Measurements from ENCODE around the gene TYMP. TPM values are rescaled to one million over a fixed set of nuclear protein-coding genes. Genes with fewer than 3 reads are reported as not detected.

The TYMP gene, protein sequence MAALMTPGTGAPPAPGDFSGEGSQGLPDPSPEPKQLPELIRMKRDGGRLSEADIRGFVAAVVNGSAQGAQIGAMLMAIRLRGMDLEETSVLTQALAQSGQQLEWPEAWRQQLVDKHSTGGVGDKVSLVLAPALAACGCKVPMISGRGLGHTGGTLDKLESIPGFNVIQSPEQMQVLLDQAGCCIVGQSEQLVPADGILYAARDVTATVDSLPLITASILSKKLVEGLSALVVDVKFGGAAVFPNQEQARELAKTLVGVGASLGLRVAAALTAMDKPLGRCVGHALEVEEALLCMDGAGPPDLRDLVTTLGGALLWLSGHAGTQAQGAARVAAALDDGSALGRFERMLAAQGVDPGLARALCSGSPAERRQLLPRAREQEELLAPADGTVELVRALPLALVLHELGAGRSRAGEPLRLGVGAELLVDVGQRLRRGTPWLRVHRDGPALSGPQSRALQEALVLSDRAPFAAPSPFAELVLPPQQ
- total RNA-seq (9.5 TPM), polyA plus RNA-seq (84.1 TPM)

DNA sequence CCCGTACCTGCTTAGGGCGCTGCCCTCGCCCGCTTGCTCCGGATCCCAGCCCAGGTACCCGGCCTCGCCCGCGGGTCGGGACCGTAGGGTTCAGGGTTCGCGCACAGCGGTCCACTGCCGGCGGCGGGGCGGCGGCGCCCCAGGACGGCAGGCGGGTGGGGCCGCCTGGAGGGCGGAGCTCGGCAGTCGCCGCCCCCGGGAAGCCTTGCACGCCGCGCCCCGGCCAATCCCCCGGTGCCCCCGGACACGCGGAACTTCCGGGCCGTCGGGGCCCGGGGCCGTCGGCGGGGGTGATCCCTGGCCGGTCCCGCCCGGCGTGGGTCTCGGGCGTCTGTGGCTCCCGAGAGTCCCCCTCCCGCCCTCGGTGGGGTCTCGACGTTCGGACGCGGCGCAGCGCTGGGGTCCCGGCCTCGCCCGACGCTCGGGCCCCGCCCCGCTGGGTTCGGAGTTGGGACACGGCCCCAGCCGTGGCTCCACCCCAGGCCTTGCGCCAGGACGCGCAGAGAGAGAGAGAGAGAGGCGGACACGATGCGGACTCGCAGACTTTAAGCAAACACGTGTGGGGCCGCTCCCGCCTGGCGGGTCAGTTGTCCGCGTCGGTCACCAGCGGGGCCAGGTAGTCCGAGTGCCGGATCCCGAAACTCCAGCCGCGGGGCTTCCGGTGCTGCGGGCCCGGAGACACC, at the start of gene TYMP:
TSS of gene TYMP (minus strand) at position 116 of the 683 bp plus-strand sequence. CDS start 303 bp downstream, outside the sequence.
- 1% methylated on average over 92 of the region's 92 CpGs for WGBS
- Histone ChIP-seq H3K27ac (ENCODE audit: low read depth) (peak within 1 kb of the TSS; percentile 84), H3K36me3 (ENCODE audit: insufficient read depth) (no peaks in the 10 kb centered on the region), H3K4me3 (ENCODE audit: low read depth, low read length) (peak within 1 kb of the TSS; percentile 55), H3K4me1 (ENCODE audit: insufficient read depth) (peaks cover 1% of the 10 kb centered on the region)
- no peak for DNase-seq (ENCODE audit: extremely low spot score)

DNA sequence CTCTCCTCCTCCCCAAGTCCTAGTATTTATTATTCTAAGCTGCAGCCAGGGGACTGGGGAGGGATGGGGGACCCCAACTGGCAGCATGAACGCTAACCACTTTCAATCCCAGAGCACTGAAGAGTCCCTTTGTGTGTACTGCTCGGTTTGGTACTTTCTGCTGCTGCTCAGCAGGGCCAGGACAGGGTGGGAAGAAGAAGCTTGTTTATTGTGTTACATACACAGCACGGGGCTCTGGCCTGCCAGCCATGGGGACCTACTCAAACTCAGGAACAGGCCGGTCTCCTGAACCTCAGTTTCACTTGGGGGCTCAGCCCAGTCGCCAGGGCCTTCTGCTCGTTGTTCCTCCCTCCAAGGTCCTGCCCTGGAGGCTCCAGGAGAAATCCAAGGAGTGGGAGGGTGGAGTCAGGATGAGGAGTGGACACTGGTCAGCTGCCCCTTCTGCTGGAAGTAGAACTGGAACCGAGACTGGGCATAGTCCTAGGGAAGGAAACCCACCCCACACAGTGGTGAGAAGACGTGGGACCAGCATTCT, 49.0 kb upstream of the TYMP start:
- Histone ChIP-seq H3K4me1 (ENCODE audit: insufficient read depth) (no peaks in the 10 kb centered on the region), H3K4me3 (ENCODE audit: low read depth, low read length) (no peak overlapping the region)
- 60% methylated on average over 8 of the region's 8 CpGs for WGBS

DNA sequence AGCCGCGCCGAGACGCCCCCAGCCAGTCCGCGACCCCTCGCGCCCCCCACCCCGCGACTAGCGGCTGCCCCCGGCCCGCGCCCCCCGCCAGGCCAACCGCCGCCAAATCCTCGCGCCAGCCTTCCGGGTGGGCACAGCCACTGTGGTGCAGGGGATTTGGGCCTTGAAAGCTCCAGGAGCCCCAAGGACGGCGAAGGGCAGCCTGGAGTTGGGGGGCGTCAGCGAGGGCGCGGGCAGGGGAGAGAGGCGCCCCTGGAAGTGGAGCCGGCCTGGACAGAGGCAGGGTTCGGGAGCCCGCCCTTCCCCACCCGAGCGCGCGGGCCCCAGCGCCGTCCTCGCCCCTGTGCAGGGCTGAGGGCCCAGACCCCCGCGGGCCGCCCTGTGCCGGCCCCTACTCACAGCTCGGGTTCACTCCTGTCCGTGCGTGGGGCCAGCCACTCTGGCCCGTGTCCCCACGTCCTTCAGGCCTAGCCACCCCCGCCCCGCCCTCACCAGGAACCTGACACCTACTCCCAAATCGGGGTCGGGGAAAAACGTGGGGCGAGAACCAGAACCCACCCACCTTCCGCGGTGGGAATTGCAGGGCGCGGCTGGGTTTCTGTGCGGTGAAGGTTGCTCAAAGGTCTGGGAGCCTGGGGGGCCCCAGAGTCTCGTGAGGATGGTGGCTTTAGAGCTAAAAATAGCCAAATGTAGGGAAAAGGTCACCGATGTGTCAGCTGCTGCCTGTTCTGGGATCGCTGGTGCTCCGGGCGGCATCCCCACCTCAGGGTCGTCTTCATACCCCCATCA, 48.4 kb upstream of the TYMP start, which contains the start of gene CPT1B:
TSS of gene CPT1B (minus strand) at position 441 of the 789 bp plus-strand sequence. CDS start 512 bp downstream, outside the sequence.
- 16% methylated on average over 63 of the region's 63 CpGs for WGBS
- no peaks in the 10 kb centered on the region for H3K36me3 ChIP-seq (ENCODE audit: insufficient read depth)
- no peak for DNase-seq (ENCODE audit: extremely low spot score)

More for the DNA sequence above, 49.0 kb upstream of the TYMP start:
- no peak for DNase-seq (ENCODE audit: extremely low spot score)
- Histone ChIP-seq H3K36me3 (ENCODE audit: insufficient read depth) (no peaks in the 10 kb centered on the region), H3K27ac (ENCODE audit: low read depth) (no peak overlapping the region)

DNA sequence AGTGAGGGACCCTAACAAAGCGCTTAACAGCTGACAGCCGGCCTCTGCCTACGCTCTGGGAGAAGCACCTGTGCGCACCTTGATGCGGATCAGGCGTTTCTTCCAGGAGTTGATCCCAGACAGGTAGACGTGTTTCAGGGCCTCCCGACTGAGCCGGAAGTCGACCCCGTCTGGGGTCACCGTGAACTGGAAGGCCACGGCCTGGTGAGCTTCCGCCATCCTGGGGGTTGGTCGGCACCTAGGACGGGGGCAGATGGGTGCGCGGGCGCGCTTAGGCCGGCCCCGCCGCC, 47.8 kb upstream of the TYMP start:
- DNase-seq (ENCODE audit: extremely low spot score): no peak
- Histone ChIP-seq H3K27ac (ENCODE audit: low read depth) (no peak overlapping the region), H3K36me3 (ENCODE audit: insufficient read depth) (no peaks in the 10 kb centered on the region), H3K4me3 (ENCODE audit: low read depth, low read length) (no peak overlapping the region), H3K4me1 (ENCODE audit: insufficient read depth) (no peaks in the 10 kb centered on the region)
- WGBS: 38% methylated on average over 23 of the region's 23 CpGs

More for the DNA sequence above, 48.4 kb upstream of the TYMP start, which contains the start of gene CPT1B:
- Histone ChIP-seq H3K4me3 (ENCODE audit: low read depth, low read length) (no peak within 1 kb of the TSS), H3K4me1 (ENCODE audit: insufficient read depth) (no peaks in the 10 kb centered on the region), H3K27ac (ENCODE audit: low read depth) (no peak within 1 kb of the TSS)

DNA sequence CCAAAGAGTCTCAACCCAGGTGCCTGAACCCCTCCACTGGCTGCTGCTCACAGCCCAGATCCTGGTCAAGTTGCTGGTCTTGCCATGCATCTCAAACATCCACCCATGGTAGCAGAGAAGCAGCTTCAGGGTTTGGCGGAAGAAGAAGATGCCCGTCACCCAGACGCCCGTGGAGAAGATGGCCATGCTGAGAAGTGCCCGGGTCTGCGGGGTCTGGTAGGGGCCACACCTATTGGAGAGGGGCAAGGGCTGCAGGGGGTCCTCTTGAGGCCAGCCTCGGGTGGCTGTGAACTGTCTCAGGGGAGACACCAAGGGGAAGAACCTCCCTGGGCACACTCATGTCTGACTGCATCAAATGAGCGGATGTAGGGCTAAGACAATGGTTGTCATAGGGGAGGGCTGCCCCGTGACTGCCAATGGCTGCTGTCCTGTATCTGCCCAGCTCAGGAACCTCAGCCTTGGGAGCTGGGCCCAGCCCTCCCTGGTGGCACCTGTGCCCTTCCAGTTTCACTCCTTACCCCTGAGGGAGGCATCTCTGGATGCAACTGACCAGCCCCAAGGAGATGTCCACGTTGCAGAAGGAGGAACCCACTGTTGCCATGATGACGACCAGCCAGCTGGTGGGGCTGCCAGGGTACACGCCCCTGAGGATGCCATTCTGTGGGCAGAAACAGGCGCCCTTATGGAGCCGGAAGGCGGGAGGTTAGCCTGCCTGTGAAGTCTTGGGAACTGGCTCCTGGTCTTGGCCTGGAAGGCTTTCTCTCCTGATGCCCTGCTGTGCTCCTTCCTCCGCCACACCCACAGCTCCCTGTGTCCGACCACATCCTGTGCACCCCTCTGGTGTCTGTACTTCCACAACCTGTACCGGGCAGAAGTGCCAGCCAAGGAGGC, 47.2 kb upstream of the TYMP start:
- 84% methylated on average over 18 of the region's 18 CpGs for WGBS
- no peak for DNase-seq (ENCODE audit: extremely low spot score)
- H3K36me3 ChIP-seq (ENCODE audit: insufficient read depth): no peaks in the 10 kb centered on the region
- H3K27ac ChIP-seq (ENCODE audit: low read depth): no peak overlapping the region
- no peak overlapping the region for H3K4me3 ChIP-seq (ENCODE audit: low read depth, low read length)
- H3K4me1 ChIP-seq (ENCODE audit: insufficient read depth): no peaks in the 10 kb centered on the region

DNA sequence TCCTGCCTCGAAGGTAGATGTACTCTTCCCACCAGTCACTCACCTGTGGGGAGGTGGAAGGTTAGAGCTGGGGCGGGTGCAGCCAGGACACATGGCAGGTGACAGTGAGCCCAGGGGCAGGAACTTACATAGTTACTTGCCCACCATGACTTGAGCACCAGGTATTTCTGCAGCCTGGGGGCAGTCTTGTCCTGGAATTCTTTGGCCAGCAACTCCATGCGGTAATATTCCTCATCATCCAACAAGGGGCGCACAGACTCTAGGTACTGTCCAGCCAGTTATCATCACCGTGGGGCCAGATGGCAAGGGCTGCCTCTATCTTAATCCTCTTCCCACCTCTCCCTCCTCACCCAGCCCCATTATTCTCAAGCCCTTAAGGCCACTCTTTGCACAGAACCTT, 46.3 kb upstream of the TYMP start:
- no peak for DNase-seq (ENCODE audit: extremely low spot score)
- H3K36me3 ChIP-seq (ENCODE audit: insufficient read depth): no peaks in the 10 kb centered on the region
- H3K4me1 ChIP-seq (ENCODE audit: insufficient read depth): no peaks in the 10 kb centered on the region
- no peak overlapping the region for H3K27ac ChIP-seq (ENCODE audit: low read depth)
- WGBS: 63% methylated on average over 5 of the region's 5 CpGs
- H3K4me3 ChIP-seq (ENCODE audit: low read depth, low read length): no peak overlapping the region

DNA sequence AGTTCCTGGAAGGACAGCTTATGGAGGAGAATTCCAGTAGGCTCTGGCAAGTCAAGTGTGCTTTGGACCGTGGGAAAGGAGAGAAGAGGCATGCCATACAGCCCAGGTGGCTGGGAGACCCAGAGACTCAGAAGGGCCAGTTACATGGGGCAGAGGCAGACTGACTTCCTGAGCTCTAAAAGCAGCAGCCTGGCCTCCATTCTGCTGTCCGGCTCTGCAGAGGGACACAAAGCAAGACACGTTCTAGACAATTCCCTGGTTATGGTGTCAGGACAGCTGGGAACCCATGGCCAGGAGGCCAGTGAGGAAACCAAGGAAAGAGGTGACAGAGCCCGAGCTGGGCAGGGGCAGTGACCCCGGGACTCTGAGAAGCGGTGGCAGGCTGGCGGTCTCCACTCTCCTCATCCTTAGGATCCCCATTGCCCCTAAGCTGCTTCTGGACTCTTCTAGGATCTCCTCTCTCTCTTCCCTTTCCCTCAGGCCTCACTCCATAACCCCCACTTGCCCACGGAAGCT, 45.7 kb upstream of the TYMP start:
- H3K4me3 ChIP-seq (ENCODE audit: low read depth, low read length): no peak overlapping the region
- H3K36me3 ChIP-seq (ENCODE audit: insufficient read depth): no peaks in the 10 kb centered on the region
- 82% methylated on average over 8 of the region's 8 CpGs for WGBS
- DNase-seq (ENCODE audit: extremely low spot score): no peak
- H3K27ac ChIP-seq (ENCODE audit: low read depth): no peak overlapping the region
- no peaks in the 10 kb centered on the region for H3K4me1 ChIP-seq (ENCODE audit: insufficient read depth)

DNA sequence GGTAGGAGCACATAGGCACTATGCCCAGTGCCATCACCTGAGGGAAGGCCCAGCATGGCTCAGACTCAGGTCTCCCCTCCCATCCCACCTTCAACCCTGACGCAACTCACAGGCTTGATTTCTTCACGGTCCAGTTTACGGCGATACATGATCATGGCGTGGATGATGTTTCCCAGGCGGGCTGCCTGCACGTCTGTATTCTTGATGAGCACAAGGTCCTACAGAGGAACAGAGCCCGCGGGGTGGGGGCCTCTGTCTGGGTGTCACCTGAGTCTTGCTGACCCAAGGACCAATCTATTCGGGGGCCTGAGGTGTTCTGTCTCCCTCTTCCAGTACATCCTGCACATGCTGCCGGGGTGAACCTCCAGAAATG, 44.6 kb upstream of the TYMP start:
- 75% methylated on average over 11 of the region's 11 CpGs for WGBS
- no peak overlapping the region for H3K4me3 ChIP-seq (ENCODE audit: low read depth, low read length)
- no peaks in the 10 kb centered on the region for H3K4me1 ChIP-seq (ENCODE audit: insufficient read depth)
- H3K27ac ChIP-seq (ENCODE audit: low read depth): no peak overlapping the region
- no peak for DNase-seq (ENCODE audit: extremely low spot score)
- no peaks in the 10 kb centered on the region for H3K36me3 ChIP-seq (ENCODE audit: insufficient read depth)

DNA sequence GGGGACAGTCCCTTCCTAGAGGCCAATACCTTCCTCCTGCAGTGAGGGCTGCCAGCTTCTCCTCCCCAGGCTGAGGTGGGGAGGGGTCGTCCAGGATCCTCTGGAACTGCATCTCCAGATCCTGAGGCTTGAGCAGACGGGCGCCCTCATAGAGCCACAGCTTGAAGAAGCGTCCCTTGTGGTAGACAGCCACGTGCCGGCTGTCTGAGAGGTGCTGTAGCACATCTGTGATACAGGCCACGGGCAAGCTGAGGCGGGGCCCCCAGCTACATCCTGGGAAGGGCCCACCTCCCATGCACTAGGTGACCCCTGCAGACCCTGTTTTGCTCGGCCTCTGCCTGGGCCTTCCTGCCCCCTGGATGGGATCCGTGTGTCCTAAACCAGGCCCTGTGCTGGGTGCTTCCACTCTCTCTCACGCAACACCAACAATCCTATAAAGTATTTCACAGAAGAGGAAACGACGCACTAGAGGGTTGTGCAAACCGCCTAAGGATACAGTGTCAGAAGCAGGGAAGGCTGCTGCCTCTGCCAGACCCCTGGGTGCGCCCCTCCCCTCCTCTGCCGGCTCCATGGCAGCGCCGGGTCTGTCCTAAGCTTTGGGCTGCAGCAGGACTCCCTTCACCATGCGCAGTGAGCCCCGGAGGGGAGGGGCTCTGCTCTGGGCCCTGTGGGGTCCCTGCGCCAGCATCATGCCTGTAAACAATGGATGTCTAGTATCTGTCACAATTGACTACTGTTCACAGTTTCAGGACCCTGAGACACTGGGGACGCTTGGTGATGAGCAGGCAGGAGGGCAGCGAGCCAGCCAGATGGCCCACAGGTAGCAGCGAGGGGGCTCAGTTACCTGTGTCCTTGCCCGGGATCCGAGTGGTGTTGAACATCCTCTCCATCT, 43.9 kb upstream of the TYMP start:
- Histone ChIP-seq H3K36me3 (ENCODE audit: insufficient read depth) (no peaks in the 10 kb centered on the region), H3K27ac (ENCODE audit: low read depth) (no peak overlapping the region), H3K4me3 (ENCODE audit: low read depth, low read length) (no peak overlapping the region), H3K4me1 (ENCODE audit: insufficient read depth) (no peaks in the 10 kb centered on the region)
- 83% methylated on average over 26 of the region's 26 CpGs for WGBS
- no peak for DNase-seq (ENCODE audit: extremely low spot score)

DNA sequence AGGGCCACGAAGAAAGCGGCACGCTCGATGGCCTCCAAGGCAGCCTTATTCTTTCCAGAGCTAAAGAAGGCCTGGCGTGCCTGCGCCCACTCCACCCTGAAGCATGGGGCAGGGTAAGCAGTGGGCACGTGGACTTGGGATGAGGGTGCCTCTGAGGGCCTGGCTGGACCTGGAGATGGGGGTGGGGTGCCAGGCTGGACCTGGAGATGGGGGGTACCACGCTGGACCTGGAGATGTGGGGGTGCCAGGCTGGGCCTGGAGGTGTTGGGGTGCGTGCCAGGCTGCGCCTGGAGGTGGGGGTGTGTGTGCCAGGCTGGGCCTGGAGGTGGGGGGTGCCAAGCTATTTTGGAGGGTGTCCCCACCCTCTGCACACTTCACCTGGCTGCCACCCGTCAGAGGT, 43.2 kb upstream of the TYMP start:
- no peak overlapping the region for H3K27ac ChIP-seq (ENCODE audit: low read depth)
- WGBS: 91% methylated on average over 11 of the region's 11 CpGs
- no peaks in the 10 kb centered on the region for H3K4me1 ChIP-seq (ENCODE audit: insufficient read depth)
- no peak for DNase-seq (ENCODE audit: extremely low spot score)
- no peak overlapping the region for H3K4me3 ChIP-seq (ENCODE audit: low read depth, low read length)
- H3K36me3 ChIP-seq (ENCODE audit: insufficient read depth): no peaks in the 10 kb centered on the region

DNA sequence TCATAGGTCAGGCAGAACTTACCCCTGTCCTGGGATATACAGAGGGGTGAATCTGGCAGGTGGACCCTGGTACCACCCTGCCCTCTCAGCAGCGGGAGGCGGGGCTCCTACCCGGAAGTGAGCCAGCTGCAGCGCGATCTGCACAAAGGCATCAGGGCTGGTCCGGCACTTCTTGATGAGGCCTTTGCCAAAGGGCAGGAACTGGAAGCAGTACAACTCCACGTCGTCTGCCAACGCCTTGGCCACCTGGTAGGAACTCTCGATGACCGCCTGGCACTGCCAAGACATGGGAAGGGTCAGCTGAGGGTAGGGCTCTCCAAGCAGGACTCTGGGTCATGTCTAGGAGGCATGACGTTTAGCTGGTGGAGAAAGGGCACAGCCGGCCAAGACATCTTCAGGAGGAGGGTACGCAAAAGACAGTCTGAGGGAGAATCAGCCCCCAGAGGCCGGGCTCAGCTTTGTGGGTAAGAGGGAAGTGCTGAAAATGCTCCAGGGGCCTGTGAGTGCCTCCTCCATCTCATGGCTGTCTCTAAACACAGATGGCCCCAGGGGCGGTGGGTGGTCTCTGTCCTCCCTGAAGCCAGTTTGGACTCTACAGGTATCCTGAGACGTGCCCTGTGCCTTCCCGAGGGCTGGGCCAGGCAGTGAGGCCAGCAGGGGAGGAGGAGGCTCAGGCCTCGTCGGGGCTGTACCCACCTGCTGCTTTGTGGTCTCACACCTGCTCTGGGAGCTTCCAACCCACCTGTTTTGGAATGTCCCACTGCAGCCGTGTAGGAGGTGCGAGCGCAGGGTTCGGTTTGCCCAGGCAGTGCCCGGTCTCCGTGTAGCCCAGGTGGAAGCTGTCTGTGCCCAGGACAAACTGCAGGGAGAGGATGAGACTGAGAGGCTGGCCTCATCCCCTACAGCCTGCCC, 41.7 kb upstream of the TYMP start:
- H3K27ac ChIP-seq (ENCODE audit: low read depth): no peak overlapping the region
- WGBS: 88% methylated on average over 26 of the region's 26 CpGs
- H3K4me3 ChIP-seq (ENCODE audit: low read depth, low read length): no peak overlapping the region
- H3K4me1 ChIP-seq (ENCODE audit: insufficient read depth): no peaks in the 10 kb centered on the region
- H3K36me3 ChIP-seq (ENCODE audit: insufficient read depth): no peaks in the 10 kb centered on the region
- DNase-seq (ENCODE audit: extremely low spot score): no peak

All from urinary bladder (tissue), 4 donors.